Fibroblast of the aortic adventitia (primary cell): Measurements from ENCODE around the gene DUS2. TPM values are rescaled to one million over a fixed set of nuclear protein-coding genes. Genes with fewer than 3 reads are reported as not detected.
"Not testable (repeated sequence)": the region's sequence is repeated elsewhere in the genome, so short reads cannot be mapped to it uniquely, and the experiment has no call there.

Experiments used
- DNase-seq: peaks from one replicate; pipeline ENCODE4 v3.0.0-alpha.2; 2010; ENCODE audit warnings: low read depth
- H3K4me3 ChIP-seq: 2 replicates; pipeline ENCODE4 v1.5.1; 2011; ENCODE audit warnings: low read depth, mild to moderate bottlenecking, control low read depth, low read length, moderate library complexity
- CTCF ChIP-seq: IDR thresholded peaks from 2 replicates; pipeline ENCODE4 v1.5.1; 2011; ENCODE audit warnings: mild to moderate bottlenecking, low read length, control low read depth, inconsistent platforms; ENCODE audit not compliant: insufficient read depth
- total RNA-seq: library from RNA; depleted of rRNA; stranded (reverse); fragments of >200 nt; gene quantifications from 2 replicates; pipeline ENCODE4 v1.2.3, GENCODE V29; 2012; ENCODE audit warnings: low replicate concordance

The DUS2 gene
- total RNA-seq, 1 donor = 14.6 TPM

GRCh38 chr16:68000450-68000849 lies 22.6 kb upstream of the DUS2 start:
- H3K4me3 ChIP-seq = no peak overlapping the region
- peak; percentile 13 for DNase-seq
- no peak for TF ChIP-seq CTCF

- peak; percentile 69 for DNase-seq
- no peak overlapping the region for H3K4me3 ChIP-seq
- TF ChIP-seq CTCF = no peak
Measured at GRCh38 chr16:68003031-68003430, 20.1 kb upstream of the DUS2 start.

- no peak for TF ChIP-seq CTCF
- no peak overlapping the region for H3K4me3 ChIP-seq
- no peak for DNase-seq
Measured at GRCh38 chr16:68005211-68005610, 17.9 kb upstream of the DUS2 start.

GRCh38 chr16:68005786-68006286 lies 17.2 kb upstream of the DUS2 start:
- no peak for TF ChIP-seq CTCF
- no peak for DNase-seq
- no peak overlapping the region for H3K4me3 ChIP-seq

- no peak overlapping the region for H3K4me3 ChIP-seq
- no peak for TF ChIP-seq CTCF
- DNase-seq = no peak
Measured at GRCh38 chr16:68009157-68009735, 13.8 kb upstream of the DUS2 start.

- DNase-seq, H3K4me3 ChIP-seq: not testable (repeated sequence)
Measured at GRCh38 chr16:68009872-68010271, 13.2 kb upstream of the DUS2 start.

- TF ChIP-seq CTCF = no peak
- no peak overlapping the region for H3K4me3 ChIP-seq
- no peak for DNase-seq
Measured at GRCh38 chr16:68013440-68013839, 9.6 kb upstream of the DUS2 start.
